ELR (cell line): ENCODE results near the gene VAMP2.
"Not testable (repeated sequence)": the region's sequence is repeated elsewhere in the genome, so short reads cannot be mapped to it uniquely, and the experiment has no call there.

Experiments
- DNase-seq: peaks from one replicate; pipeline ENCODE4 v3.0.0-alpha.2; 2015; ENCODE audit warnings: low read depth

VAMP2 gene

DNA sequence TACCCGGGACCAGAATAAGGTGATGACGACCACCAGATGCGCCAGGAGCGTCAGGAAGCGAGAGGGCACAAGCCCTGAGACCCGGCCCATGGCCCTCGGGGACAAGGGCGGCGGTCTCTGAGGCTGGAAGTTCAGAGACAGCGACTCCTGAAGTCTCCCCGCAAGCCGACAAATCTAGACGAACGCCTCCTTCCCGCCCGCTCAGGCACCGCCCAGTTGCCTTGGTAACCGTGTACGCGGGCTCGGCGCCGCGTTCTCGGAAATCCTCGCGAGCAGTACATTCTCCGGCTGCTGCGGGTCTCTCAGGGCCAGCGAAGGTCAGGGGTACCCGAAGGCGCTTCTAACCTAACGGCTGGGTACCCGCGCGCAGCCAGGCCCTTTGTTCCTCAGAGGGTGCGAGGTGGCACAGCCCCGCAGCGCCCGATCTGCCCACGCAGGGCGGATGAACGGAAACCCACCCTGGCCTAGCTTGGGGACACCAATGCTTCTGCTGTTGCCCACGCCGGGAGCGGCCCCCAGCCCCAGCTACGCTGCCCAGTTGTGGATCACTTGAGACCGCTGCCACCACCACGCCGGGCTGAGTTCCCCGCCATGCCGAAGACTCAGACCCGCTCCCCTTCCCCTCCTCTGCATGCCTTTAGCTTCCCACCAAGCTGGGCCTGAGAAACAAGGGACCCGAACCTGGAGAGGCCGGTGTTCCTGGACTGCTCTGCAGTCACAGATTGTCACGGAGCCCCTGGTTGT, 13.6 kb upstream of the VAMP2 start, which contains the start of gene TMEM107:
Gene TMEM107, minus strand, starts transcription at position 184 of the 744 bp plus-strand sequence. Its CDS starts 94 bp downstream, at position 90.
- DNase-seq = peak; percentile 94

DNA sequence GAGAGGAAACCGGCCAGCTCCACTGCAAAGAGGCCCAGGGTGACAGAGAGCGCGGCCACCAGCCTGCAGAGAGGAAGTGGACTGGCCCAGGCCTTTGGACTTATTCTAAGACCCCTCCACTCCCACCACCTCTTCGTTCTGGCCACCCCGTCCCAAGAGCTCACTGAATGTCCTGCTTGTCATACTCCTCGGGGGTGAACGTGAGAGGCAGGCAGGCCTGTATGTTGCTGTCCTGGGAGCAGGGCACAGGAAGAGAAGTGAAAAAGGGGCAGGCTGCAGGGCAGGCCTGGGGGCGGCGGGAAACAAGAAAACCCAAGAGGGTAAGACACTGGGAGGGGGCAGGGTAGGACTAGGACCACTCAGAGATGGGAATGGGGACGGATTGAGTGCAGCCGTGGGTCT, 13.0 kb upstream of the VAMP2 start:
- DNase-seq = peak; percentile 52

DNA sequence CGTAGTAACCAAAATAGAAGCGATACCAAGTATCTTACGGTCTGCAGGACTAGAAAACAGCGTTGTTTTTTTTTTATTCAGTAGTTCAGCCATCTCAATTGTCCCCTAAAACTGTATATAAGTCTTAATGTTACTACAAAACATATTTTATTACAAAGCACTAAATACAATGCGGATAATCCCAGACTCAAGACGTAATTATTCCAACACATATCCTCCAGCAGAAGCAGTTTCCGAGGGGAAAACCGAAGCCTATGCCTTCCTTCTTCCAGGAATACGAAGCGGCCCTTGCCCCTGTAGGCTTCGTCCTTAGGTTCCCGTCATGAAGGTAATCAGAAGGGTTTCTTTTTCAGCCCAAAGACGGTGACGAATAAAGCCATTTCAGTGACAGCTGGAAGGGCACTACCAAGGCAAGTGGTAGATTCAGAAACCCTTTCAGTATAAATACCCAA, 11.1 kb upstream of the VAMP2 start:
- DNase-seq = no peak

DNA sequence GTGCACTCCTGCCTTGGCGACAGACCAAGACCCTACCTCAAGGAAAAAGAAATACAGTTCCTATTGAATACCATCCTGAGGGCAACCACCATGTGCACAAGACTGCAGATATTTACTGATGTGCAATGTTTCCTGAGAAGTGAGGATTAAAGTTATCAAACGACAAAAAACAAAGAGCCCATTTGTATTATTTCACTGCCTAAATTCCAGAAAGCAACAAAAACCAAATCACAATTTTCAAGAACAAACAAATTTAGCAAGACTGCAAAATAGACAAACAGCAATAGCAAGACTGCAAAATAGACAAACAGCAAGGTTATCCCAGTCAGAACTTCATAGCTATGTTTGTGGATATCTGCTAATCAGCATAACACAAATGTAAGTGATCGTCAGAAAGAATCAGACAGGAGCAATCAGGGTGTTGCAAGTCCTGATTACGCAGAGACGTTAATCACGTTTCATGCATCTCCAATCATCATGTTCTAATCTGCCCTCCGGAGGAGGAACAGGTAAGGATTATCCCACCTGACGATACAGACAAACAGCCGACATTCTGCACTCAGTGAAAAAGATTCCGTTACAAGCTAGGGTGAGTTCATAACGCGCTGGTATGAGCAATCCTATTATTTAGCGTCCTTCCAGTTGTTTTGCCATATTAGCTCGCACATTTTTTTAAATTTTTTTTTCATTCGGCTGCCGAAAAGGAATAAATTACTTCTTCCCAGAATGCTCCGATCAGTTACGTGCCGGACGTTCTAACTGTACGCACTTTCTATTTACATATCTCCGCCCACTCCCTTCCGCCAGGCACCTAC, 10.5 kb upstream of the VAMP2 start:
- DNase-seq = peak; percentile 99

DNA sequence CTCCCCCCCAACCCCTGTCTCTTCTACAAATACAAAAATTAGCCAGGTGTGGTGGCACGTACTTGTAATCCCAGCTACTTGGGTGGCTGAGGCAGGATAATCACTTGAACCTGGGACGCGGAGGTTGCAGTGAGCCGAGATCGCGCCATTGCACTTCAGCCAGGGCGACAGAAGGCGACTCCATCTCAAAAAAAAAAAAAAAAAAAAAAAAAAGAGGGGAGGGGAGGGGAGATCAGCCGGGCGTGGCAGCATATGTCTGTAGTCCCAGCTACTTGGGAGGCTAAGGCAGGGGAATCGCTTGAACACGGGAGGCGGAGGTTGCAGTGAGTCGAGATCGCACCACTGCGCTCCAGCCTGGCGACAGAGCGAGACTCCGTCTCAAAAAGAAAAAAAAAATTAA, 7.4 kb upstream of the VAMP2 start:
- not testable (repeated sequence) for DNase-seq

DNA sequence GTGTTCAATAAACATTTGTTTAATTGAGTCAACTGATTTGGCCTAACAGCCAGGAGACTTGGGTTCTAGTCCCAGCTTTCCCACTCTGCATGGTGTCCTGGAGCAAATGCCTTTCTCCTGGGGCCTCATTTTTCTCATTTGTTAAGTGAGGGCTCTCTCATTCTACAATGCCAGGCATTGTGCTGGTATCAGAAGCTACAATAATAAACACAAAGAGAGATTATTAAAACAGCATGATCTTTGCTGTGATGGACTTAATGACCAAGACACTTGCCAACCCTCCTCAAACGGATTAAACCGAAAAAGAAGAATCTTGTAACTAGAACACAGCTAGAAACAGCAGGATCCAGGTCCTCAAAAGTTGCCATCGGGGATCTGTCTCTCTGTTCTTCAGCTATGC, 4.8 kb upstream of the VAMP2 start:
- no peak for DNase-seq

DNA sequence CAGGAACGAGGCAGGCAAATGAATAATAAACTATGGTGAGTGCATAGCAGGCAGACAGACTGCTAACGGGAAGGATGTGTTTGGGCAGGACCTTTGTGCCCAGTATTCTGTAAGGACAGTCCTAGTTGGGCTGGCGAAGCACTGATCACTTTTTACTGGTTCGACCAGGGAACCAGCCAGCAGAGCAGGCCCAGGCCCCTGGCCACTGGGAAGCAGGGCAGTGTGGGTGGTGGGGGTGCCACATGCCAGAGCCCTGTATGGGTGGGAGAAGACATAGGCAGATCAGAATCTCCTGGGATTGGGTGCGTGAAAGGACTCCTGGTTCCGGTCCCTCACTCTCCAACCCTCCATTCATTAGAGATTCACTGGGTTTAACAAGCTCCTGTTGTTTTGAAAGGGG, 4.0 kb upstream of the VAMP2 start:
- no peak for DNase-seq

DNA sequence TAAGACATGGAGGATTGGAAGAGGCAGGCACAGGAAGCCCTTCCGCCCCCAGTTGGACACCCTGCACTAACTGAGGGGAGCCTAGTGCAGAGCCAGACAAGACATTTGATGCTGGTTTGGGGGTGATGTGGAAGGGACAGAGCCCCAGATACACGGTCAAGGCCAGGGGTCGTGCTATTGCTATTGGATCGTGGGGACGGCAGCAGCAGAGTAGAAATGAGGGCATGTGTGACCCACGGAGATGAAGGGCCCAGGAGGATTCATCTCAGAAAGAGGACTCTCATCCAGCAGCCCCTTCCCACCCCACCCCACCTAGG, 2.0 kb upstream of the VAMP2 start:
- DNase-seq = no peak

DNA sequence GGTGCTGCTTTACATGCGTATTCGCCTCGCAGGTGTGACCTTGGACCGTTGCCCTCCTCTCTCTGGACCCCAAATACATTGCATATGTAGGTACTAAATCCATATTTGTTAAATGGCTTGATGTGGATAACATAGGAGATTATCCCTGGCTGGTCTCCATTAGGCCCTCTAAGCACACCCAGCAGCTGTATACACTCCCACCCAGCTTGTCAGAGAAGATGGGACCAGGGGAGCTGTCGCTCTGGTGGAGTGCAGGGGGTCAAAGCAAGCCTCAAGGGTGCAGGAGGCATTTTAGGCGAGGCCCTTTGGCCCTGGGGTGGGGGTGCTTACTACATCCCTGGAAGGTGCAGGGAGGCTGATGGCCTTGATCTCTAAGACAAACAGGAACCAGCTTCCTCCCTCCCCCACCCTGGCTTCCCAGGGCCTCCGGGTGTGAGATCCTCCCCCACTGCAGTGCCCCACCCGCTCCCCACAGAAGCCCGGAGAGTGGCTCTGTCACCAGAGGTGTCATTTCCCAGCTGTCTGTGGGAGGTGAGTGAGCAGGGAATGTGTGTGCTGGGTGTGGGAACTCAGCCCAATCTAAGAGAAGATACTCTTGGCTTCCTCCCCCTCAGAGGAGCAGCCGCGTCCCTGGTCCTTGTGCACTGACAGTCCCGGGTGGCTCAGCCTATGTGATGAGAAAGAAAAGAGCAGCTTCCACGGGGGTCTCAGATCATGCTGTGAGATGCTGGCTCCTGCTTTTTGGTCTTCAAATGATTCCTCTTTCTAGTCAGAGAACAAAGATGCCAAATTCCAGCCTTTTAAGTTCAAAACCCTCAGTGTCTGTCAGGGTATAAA, 1.4 kb upstream of the VAMP2 start:
- peak; percentile 50 for DNase-seq

DNA sequence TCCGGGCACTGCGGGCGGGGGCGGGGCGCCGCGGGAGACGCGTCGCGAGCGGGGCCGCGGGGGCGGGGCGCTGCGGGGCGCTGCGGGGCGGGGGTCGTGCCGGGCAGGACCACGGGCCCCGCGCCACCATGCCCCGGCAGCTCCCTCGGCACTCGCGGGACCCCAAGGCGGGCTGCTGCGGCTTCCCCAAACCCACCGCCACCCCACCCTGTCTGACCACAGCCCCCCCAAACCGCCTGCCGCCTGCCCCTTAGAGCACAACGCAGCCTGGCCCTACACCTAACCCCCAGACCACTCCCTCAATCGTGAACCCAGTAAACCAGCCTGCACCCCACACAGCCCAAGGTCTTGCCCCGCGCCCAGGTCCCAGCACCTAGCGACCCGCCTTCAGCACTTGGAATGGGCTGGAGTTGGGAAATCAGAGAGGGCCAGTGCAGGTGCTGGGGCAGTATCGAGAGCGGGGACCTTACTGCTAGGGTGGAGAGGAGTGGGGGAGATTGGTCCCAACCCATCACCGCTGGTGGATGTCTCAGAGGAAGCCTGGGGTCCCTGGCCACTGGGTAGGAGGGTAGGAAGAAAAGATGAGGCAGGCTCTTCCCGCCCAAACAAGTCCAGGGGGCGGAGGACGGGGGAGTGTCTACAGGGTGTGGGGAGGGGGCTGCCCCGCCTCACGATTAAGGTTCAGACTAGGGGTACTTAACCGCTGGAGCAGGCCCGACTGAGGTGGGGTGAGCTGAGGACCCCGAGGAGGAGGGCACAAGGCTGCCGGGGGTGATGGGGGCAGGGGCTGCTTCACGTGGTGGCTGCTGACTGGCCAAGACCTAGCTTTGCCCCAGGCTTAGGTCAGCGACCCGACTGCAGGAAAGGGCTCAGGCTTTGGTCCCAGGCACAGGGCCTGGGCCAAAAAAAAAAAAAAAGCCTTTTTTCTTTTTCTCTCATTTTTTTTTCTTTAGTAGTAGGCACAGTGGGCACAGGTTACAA, 539 bp upstream of the VAMP2 start:
- peak; percentile 28 for DNase-seq

DNA sequence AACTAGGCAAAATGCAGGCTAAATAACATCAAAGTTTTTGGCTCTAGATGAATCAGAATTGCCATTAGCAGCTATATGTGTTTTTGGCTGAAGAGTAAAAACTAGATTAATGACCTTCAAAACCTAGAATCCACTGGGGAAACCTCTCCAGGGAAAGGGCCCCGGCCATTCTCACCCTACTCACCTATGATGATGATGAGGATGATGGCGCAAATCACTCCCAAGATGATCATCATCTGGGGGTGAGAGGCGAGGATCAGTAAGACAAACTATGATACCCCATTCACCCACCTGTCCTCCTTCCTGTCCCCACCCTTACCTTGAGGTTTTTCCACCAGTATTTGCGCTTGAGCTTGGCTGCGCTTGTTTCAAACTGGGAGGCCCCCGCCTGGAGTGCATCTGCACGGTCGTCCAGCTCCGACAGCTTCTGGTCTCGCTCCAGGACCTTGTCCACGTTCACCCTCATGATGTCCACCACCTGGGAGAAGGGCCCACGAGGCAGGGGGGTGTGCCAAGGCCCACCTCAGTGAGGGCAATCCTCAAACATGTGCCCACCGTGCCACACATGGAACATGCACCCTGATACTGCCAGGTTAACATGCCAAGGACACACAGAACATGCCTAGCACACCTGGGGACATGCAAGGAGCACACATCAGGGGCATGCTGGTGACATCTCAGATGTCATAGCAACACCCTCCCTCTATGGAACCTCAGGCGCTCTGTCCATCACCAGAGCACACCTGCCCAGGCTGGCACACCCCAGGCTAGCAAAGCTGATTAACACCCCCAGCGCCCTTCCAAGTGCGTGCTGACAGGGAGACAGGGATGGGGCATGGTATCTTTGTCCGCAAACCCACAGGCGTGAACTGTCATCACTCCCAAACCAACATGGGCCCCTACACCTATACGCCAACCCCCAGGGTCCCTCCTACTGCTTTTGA, 1.2 kb downstream of the VAMP2 start:
- no peak for DNase-seq

DNA sequence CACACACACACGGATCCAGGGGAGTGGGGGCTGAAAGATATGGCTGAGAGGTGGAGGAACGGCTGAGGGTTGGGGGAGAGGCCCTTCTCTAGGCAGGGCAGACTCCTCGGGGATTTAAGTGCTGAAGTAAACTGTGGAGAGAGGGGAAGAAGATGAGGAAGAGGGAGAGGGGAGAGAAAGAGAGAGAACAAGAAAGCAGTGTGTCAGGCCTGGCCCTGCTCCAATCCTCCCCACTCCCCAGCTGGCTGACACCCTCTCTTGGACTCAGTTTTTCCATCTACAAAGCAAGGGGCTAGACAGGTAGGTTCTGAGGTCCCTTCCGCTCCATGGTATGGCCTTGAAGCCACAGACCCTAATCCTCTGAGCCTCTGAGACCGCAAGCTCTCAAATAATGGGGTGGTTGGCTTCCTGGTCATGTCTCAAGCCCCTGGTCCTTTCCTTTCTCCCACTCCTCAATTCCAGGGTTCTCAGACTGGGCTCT, 2.0 kb downstream of the VAMP2 start:
- DNase-seq = no peak

DNA sequence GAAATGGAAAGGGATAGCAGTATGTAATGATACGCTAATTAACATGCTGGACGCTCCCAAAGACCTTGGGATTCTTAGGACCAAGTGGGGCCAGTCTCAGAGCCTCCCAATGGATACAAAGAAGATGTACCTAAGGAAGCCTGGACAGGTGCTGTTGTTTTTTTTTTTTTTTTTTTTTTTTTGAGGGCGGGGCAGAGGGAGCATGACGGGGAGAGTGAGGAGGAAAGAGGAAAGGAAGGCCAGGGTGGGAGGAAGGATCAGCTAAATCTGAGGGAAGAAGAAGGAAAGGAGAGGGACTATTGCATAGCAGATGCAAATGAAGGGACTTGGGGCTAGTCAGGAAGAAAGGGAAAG, 2.5 kb downstream of the VAMP2 start:
- DNase-seq = no peak

DNA sequence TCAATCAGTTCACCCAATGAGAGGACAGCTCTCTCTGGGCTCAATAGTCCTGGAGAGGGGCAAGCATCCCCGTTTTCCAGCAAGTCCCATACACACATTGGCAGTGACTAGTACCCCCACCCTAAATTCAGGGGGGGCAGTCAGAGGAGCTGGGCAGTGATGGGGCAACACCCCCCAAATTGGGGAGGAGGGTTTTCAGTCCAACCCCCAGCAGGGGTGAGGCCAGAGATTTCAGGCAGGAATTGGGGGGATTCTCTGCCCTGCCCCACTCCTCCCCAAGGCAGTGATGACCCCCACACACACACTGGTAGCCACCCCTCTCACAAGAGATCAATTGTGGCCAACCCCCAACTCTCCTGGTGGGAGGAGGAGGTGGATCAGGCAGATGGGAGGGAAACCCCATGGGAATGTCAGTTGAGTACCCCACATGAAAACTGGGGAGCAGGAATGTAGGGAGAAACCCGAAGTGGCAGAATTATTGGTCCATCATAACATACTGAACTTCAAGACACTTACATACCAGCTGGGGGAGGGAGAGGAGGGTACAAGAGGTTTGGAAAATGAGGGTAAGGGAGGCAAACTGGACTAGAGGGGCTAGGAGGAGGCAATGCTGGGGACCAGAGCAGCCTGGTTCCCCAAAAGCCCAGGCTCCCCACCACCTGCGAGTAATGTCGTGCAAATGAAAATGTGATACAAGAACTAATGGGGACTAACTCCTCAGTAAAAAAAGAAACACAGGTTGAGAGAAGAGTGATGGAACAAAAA, 3.1 kb downstream of the VAMP2 start:
- no peak for DNase-seq

DNA sequence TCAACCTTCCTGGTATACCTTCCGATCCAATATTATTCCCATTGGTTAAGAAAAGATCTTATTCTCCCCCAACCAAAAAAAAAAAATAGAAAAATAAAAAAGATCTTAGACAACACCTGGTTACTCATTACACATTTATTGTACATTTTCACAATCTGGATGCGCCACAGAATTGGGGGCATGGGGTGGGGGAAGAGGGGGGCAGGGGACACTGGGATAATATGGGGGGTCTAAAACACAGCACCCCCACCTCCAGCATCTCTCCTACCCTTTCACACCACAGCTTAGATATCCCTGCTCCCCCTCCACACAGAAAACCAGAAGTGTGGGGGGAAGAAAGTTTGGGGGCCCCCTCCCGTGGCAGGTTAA, 3.7 kb downstream of the VAMP2 start:
- no peak for DNase-seq

DNA sequence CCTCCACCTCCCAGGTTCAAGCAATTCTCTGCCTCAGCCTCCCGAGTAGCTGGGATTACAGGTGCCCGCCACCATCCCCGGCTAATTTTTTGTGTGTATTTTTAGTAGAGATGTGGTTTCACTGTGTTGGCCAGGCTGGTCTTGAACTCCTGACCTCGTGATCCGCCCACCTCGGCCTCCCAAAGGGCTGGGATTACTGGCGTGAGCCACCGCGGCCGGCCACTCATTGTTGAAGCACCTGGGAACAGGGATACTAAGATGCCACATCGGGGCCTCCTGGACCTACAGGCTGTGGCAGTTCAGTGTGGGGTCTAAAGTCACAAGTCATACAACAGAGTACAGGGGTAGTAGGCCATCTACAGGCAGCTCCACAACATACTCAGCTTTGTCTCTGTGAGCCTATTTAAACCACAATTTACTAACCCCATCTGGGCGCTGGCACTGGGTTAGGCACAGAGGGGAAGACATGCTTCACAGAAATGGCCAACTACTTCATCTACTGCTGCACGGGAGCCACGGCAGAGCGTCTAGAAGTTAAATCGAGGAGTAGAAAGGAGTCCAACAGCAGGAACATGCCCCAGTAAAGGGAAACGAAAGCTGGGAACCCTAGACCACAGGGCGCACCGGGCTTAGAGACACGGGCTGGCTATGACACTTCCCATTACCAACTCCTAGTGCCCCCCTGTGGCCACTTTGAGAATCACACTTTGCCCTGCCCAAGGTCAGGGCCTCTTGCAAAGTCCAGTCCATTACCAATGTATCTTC, 4.3 kb downstream of the VAMP2 start:
- DNase-seq = peak; percentile 90

DNA sequence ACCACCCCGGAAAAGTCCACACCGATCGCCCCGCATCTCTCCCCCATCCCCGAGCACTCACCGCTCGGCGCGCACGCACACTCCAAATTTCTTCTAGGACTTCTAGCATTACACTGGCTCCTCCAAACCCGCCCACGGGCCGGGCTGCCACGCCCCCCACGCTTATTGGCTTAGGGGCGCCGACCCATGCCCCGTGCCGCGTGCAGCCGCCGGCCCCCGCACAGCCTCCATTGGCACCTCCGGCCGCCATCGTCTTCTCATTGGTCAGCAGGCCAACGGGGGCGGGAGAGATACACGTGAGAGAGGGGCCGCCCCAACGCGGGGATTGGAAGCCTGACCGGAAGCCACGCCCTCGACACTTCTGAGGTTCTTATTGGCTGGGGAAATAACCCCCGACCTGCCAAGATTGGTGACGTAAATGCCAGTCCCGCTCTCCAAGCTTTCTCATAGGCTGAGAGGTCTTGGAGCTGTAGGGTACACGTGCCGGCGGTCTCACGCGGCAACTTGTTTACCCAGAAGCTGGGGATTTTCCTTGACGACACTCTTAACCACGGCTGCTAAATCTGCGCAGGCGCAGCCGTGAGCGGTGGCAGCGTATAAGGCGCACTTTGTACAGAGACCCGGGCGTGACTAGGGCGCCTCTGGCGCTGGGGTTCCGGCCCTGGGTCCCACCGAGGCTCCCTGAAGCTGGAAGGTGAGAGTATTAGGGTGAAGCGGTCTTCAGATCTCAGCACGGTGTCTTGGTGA, 6.3 kb downstream of the VAMP2 start:
- peak; percentile 100 for DNase-seq

DNA sequence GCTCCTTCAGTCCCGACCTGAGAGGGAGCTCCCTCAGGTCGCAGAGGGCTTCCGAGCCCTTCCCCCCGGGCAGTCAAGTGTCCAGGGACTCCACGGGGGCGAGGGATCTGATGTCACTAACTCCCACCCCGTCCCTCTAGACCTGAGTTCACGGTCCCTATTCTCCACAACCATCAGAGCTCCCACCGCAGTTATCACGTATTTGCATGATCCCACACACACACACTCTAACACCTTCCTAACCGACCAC, 6.8 kb downstream of the VAMP2 start:
- no peak for DNase-seq
